IMR-90 (cell line): ENCODE results near the gene PHF21B.

Experiments used
- CHD1 ChIP-seq: IDR thresholded peaks from 2 replicates; pipeline ENCODE4 v1.6.1; 2012; ENCODE audit warnings: low read depth, low read length, improper control_type of control experiment
- CTCF ChIP-seq: conservative IDR thresholded peaks from 2 replicates; pipeline ENCODE4 v1.5.1; 2012; ENCODE audit warnings: mild to moderate bottlenecking, low read depth, low read length, improper control_type of control experiment
- MAFK ChIP-seq: IDR thresholded peaks from 2 replicates; pipeline ENCODE4 v1.6.1; 2012; ENCODE audit warnings: low read depth, low read length, improper control_type of control experiment
- RFX5 ChIP-seq: IDR thresholded peaks from 2 replicates; pipeline ENCODE4 v1.8.0; 2012; ENCODE audit warnings: low read depth, mild to moderate bottlenecking, low read length, moderate library complexity

- no peak for TF ChIP-seq CHD1
- TF ChIP-seq RFX5 = no peak
- no peak for TF ChIP-seq CTCF
- TF ChIP-seq MAFK = no peak
These were observed 66.7 kb downstream of the PHF21B start for GRCh38 chr22:44942979-44943700.
